Neutrophil (primary cell): ENCODE measurements around the gene FKBP5.
"Not testable (repeated sequence)": the region's sequence is repeated elsewhere in the genome, so short reads cannot be mapped to it uniquely, and the experiment has no call there.

Experiments used
- H3K27ac ChIP-seq: fragments of 200-600 bp; sonication (generic); 2 replicates; pipeline ENCODE4 v1.5.1; 2016; ENCODE audit warnings: mild to moderate bottlenecking, moderate library complexity
- H3K27me3 ChIP-seq: fragments of 200-600 bp; sonication (generic); 2 replicates; pipeline ENCODE4 v1.6.0; 2016; ENCODE audit warnings: mild to moderate bottlenecking
- H3K36me3 ChIP-seq: fragments of 200-600 bp; sonication (generic); 2 replicates; pipeline ENCODE4 v1.5.1; 2017
- H3K4me1 ChIP-seq, 2 experiments: fragments of 200-600 bp in 1 of 2; sonication (generic) in 1 of 2; 1 replicate in 1 of 2; 2 replicates in 1 of 2; pipeline versions ENCODE4 v1.5.1 to v1.6.1; 2013 to 2016; ENCODE audit warnings: low read depth in 1 of 2, low read length in 1 of 2, mild to moderate bottlenecking in 1 of 2, moderate library complexity in 1 of 2; ENCODE audit not compliant: control insufficient read depth in 1 of 2, insufficient read depth in 1 of 2
- H3K4me3 ChIP-seq, 2 experiments: fragments of 200-600 bp in 1 of 2; sonication (generic) in 1 of 2; 1 replicate in 1 of 2; 2 replicates in 1 of 2; pipeline ENCODE4 v1.5.1; 2013 to 2016; ENCODE audit warnings: low read depth in 1 of 2, low read length in 1 of 2, mild to moderate bottlenecking in 1 of 2, moderate library complexity in 1 of 2
- H3K9me3 ChIP-seq: fragments of 200-600 bp; sonication (generic); 2 replicates; pipeline ENCODE4 v1.5.1; 2016
- CTCF ChIP-seq: fragments of 200-600 bp; sonication (generic); IDR thresholded peaks from 2 replicates; pipeline ENCODE4 v1.5.1; 2016; ENCODE audit warnings: antibody characterized with exemption

The FKBP5 gene

GRCh38 chr6:35599761-35600658, 88.7 kb downstream of the FKBP5 start:
- Histone ChIP-seq H3K27me3 (no peaks in the 10 kb centered on the region), H3K27ac (peak overlapping the region; percentile 87), H3K9me3 (no peaks in the 10 kb centered on the region), H3K36me3 (peaks cover 12% of the 10 kb centered on the region), H3K4me3 (peak overlapping the region; percentile 52 to 59), H3K4me1 (peaks cover 49 to 55% of the 10 kb centered on the region in 2 experiments)
- TF ChIP-seq CTCF: no peak

- not testable (repeated sequence) for H3K27ac ChIP-seq, H3K27me3 ChIP-seq, H3K4me3 ChIP-seq, H3K9me3 ChIP-seq
- H3K36me3 ChIP-seq: peaks cover 12% of the 10 kb centered on the region
- peaks cover 48 to 50% of the 10 kb centered on the region in 2 experiments for H3K4me1 ChIP-seq
Measured at GRCh38 chr6:35598621-35599020, 90.1 kb downstream of the FKBP5 start.

- H3K27ac ChIP-seq: no peak overlapping the region
- no peak overlapping the region for H3K4me3 ChIP-seq
- TF ChIP-seq CTCF: no peak
- H3K27me3 ChIP-seq: no peaks in the 10 kb centered on the region
- no peaks in the 10 kb centered on the region for H3K9me3 ChIP-seq
- peaks cover 33 to 35% of the 10 kb centered on the region in 2 experiments for H3K4me1 ChIP-seq
- peaks cover 12% of the 10 kb centered on the region for H3K36me3 ChIP-seq
Measured at GRCh38 chr6:35596448-35597442, 92.0 kb downstream of the FKBP5 start.

- Histone ChIP-seq H3K4me3 (no peak overlapping the region), H3K27ac (no peak overlapping the region), H3K27me3 (no peaks in the 10 kb centered on the region), H3K4me1 (peaks cover 26% of the 10 kb centered on the region in 2 experiments), H3K36me3 (peaks cover 12% of the 10 kb centered on the region), H3K9me3 (no peaks in the 10 kb centered on the region)
- TF ChIP-seq CTCF: no peak
Measured at GRCh38 chr6:35594503-35595186, 94.1 kb downstream of the FKBP5 start.

- H3K27me3 ChIP-seq: no peaks in the 10 kb centered on the region
- no peak overlapping the region for H3K27ac ChIP-seq
- TF ChIP-seq CTCF: no peak
- H3K36me3 ChIP-seq: peaks cover 11% of the 10 kb centered on the region
- H3K4me3 ChIP-seq: no peak overlapping the region
- no peaks in the 10 kb centered on the region for H3K9me3 ChIP-seq
- H3K4me1 ChIP-seq: peaks cover 25 to 29% of the 10 kb centered on the region in 2 experiments
Measured at GRCh38 chr6:35592178-35592577, 96.5 kb downstream of the FKBP5 start.
